AG10803 (cell line): ENCODE results near the gene RPL39L.

Experiments used
- DNase-seq: peaks from one replicate; pipeline ENCODE4 v3.0.0; 2010; ENCODE audit warnings: low read depth
- H3K4me3 ChIP-seq: 2 replicates; pipeline ENCODE4 v1.5.1; 2011; ENCODE audit warnings: mild to moderate bottlenecking, low read length, control low read depth
- CTCF ChIP-seq: conservative IDR thresholded peaks from 2 replicates; pipeline ENCODE4 v1.5.1; 2011; ENCODE audit warnings: mild to moderate bottlenecking, low read length, control low read depth, inconsistent platforms

Gene RPL39L

GRCh38 chr3:187098923-187099512 is 40.3 kb downstream of the RPL39L start:
- no peak for TF ChIP-seq CTCF
- H3K4me3 ChIP-seq: no peak overlapping the region
- DNase-seq: no peak

- H3K4me3 ChIP-seq: no peak overlapping the region
- no peak for TF ChIP-seq CTCF
- no peak for DNase-seq
Observed at GRCh38 chr3:187093320-187093719, 46.0 kb downstream of the RPL39L start.

GRCh38 chr3:187088701-187089100 is 50.6 kb downstream of the RPL39L start:
- no peak for TF ChIP-seq CTCF
- H3K4me3 ChIP-seq: no peak overlapping the region

GRCh38 chr3:187086831-187087230 is 52.5 kb downstream of the RPL39L start:
- no peak overlapping the region for H3K4me3 ChIP-seq
- no peak for DNase-seq
- no peak for TF ChIP-seq CTCF

More at GRCh38 chr3:187088701-187089100, 50.6 kb downstream of the RPL39L start:
- DNase-seq: no peak

- H3K4me3 ChIP-seq: no peak overlapping the region
- no peak for DNase-seq
- no peak for TF ChIP-seq CTCF
Observed at GRCh38 chr3:187085933-187086332, 53.4 kb downstream of the RPL39L start.

GRCh38 chr3:187085021-187085666 is 54.2 kb downstream of the RPL39L start:
- no peak for DNase-seq

More at GRCh38 chr3:187085021-187085666, 54.2 kb downstream of the RPL39L start:
- no peak overlapping the region for H3K4me3 ChIP-seq
- TF ChIP-seq CTCF: no peak
